Transverse colon (tissue), 4 donors: Measurements from ENCODE around the gene CCDC3. TPM values are rescaled to one million over a fixed set of nuclear protein-coding genes. Genes with fewer than 3 reads are reported as not detected.

Experiments used
- DNase-seq: peaks from one replicate; pipeline ENCODE4 v3.0.0-alpha.2; 2019
- H3K27ac ChIP-seq, 4 donors: fragments of 200-600 bp; sonication (generic); 2 replicates each; pipeline ENCODE4 v1.5.1; 2016 to 2018; ENCODE audit warnings: inconsistent platforms in 4 of 4
- H3K27me3 ChIP-seq: fragments of 200-600 bp; sonication (generic); 2 replicates; pipeline ENCODE4 v1.5.1; 2017; ENCODE audit warnings: inconsistent platforms
- H3K36me3 ChIP-seq, 4 donors: fragments of 200-600 bp; sonication (generic); 2 replicates each; pipeline ENCODE4 v1.5.1; 2017 to 2019; ENCODE audit warnings: inconsistent platforms in 4 of 4
- H3K4me1 ChIP-seq, 4 donors: fragments of 200-600 bp; sonication (generic); 2 replicates each; pipeline ENCODE4 v1.5.1; 2017 to 2020; ENCODE audit warnings: inconsistent platforms in 4 of 4
- H3K4me3 ChIP-seq, 4 donors: fragments of 200-600 bp; sonication (generic); 1 replicate in 1 of 4; 2 replicates in 3 of 4; pipeline versions ENCODE4 v1.5.1 to v1.6.1; 2017 to 2019; ENCODE audit warnings: inconsistent platforms in 4 of 4
- H3K9me3 ChIP-seq, 2 donors: fragments of 200-600 bp; sonication (generic); 2 replicates each; pipeline ENCODE4 v1.5.1; 2017 to 2019; ENCODE audit warnings: inconsistent platforms in 2 of 2
- EP300 ChIP-seq: sonication (generic); formaldehyde crosslinking; IDR thresholded peaks from one replicate; pipeline ENCODE4 v1.6.1; 2017; ENCODE audit warnings: antibody characterized with exemption, low read depth
- POLR2A ChIP-seq: fragments of 450-650 bp; IDR thresholded peaks from one replicate; pipeline ENCODE4 v1.6.1; 2016; ENCODE audit warnings: antibody characterized with exemption, mild to moderate bottlenecking, moderate library complexity
- POLR2AphosphoS5 ChIP-seq, 3 donors: sonication (generic); formaldehyde crosslinking; IDR thresholded peaks; one replicate each; pipeline ENCODE4 v1.6.1; 2016; ENCODE audit warnings: antibody characterized with exemption in 3 of 3
- WGBS, 2 donors: methylation state at CpG; one replicate each; pipeline ENCODE4 v1.1.5; 2018; ENCODE audit warnings: low coverage in 1 of 2; 5-methylcytosine and 5-hydroxymethylcytosine counted together
- in situ Hi-C, 4 donors: fragments of 200-750 bp; cut with MboI; loops; one replicate each; pipeline versions ENCODE4 v1.15.0 to v1.15.1; 2017; ENCODE audit warnings: low sequenced_read_pairs in 3 of 4, low pct_ligation_motif_present in 1 of 4, low pct_unique_long_range_greater_than_20kb in 1 of 4
- intact Hi-C: fragments of 100-400 bp; cut with DNase I; formaldehyde crosslinking; loops from one replicate; pipeline ENCODE4 v1.15.1; 2023; ENCODE audit warnings: low total_unique reads
- total RNA-seq, 4 donors: library from RNA; depleted of rRNA; stranded (reverse); fragments of >200 nt; gene quantifications; one replicate each; pipeline ENCODE4 v1.1.0, GENCODE V29; 2016
- TF ChIP-seq, protein P1 (sequence below), 5 experiments: fragments of 200-600 bp in 3 of 5; fragments of 450-650 bp in 2 of 5; sonication (generic) in 3 of 5; IDR thresholded peaks; 1 replicate in 2 of 5; 2 replicates in 3 of 5; pipeline ENCODE4 v1.5.1; 2016 to 2017; ENCODE audit warnings: antibody characterized with exemption in 5 of 5, inconsistent platforms in 3 of 5, mild to moderate bottlenecking in 2 of 5, moderate library complexity in 1 of 5

CCDC3 gene
- total RNA-seq, 4 donors from 2014 or later: 0.75 to 2.2 (median 1.3) TPM

DNA sequence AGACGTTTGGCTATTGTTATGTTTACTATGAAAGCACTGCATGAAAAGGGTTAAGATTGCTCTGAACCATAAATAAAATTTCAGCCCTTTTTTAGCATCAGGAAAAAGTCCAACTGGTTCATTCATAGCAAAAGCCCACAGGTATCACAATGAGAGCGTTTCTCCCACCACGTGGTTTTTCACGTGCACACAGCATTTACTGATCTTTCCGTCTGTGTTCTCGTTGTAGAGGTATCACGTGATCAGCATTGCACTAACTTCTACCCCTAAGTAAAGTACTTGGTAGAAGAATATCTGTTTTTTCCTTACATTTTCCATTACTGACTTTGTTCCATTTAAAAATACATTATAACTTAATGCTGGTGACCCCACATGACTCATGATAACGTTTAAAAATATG lies 17.8 kb upstream of the CCDC3 start:
- intact Hi-C loops: no loop called here
- no peak overlapping the region for H3K27ac ChIP-seq
- H3K27me3 ChIP-seq: no peaks in the 10 kb centered on the region
- no peak for DNase-seq
- no peaks in the 10 kb centered on the region for H3K36me3 ChIP-seq
- no peak for TF ChIP-seq EP300
- TF ChIP-seq, protein P1, sequence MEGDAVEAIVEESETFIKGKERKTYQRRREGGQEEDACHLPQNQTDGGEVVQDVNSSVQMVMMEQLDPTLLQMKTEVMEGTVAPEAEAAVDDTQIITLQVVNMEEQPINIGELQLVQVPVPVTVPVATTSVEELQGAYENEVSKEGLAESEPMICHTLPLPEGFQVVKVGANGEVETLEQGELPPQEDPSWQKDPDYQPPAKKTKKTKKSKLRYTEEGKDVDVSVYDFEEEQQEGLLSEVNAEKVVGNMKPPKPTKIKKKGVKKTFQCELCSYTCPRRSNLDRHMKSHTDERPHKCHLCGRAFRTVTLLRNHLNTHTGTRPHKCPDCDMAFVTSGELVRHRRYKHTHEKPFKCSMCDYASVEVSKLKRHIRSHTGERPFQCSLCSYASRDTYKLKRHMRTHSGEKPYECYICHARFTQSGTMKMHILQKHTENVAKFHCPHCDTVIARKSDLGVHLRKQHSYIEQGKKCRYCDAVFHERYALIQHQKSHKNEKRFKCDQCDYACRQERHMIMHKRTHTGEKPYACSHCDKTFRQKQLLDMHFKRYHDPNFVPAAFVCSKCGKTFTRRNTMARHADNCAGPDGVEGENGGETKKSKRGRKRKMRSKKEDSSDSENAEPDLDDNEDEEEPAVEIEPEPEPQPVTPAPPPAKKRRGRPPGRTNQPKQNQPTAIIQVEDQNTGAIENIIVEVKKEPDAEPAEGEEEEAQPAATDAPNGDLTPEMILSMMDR (IDR thresholded peaks at IDR 0.05): no peak
- TF ChIP-seq POLR2A: no peak
- no peak for TF ChIP-seq POLR2AphosphoS5 (IDR thresholded peaks at IDR 0.05)
- no peak overlapping the region for H3K4me3 ChIP-seq
- no peaks in the 10 kb centered on the region for H3K4me1 ChIP-seq
- 61 to 66% methylated on average over 7 to 8 of the region's 8 CpGs for WGBS, 2 donors
- in situ Hi-C loops: no loop called here
- peaks cover 8 to 12% of the 10 kb centered on the region in 2 donors for H3K9me3 ChIP-seq

DNA sequence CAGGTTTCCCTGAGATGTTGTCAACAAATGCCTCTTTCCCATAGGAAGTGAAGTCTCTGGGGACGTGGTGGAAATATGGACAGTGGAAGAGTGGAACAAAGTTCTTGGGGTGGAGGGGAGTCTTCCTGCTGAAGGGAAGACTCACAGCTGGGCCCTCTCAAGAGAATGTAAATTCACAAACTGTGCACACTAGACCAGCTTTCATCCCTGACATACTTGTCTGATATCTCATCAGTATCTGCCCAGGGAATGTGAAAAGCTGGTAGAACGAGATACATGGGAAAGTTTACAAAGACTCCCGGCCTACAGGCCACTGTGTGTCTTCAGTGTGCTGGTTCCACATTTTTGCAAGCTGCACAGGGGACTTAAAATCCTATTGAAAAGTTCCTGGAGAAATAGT lies 16.7 kb upstream of the CCDC3 start:
- DNase-seq: no peak
- intact Hi-C loops (no loop called here), in situ Hi-C loops (no loop called here)
- no peaks in the 10 kb centered on the region for H3K27me3 ChIP-seq
- 58 to 65% methylated on average over 2 to 3 of the region's 3 CpGs for WGBS, 2 donors
- TF ChIP-seq, protein P1 (IDR thresholded peaks at IDR 0.05): no peak
- no peak for TF ChIP-seq POLR2A
- TF ChIP-seq POLR2AphosphoS5 (IDR thresholded peaks at IDR 0.05): no peak
- TF ChIP-seq EP300: no peak
- H3K36me3 ChIP-seq: no peaks in the 10 kb centered on the region
- H3K27ac ChIP-seq: no peak overlapping the region
- peaks cover 0 to 1% of the 10 kb centered on the region in 2 donors for H3K9me3 ChIP-seq
- no peaks in the 10 kb centered on the region for H3K4me1 ChIP-seq
- no peak overlapping the region for H3K4me3 ChIP-seq

DNA sequence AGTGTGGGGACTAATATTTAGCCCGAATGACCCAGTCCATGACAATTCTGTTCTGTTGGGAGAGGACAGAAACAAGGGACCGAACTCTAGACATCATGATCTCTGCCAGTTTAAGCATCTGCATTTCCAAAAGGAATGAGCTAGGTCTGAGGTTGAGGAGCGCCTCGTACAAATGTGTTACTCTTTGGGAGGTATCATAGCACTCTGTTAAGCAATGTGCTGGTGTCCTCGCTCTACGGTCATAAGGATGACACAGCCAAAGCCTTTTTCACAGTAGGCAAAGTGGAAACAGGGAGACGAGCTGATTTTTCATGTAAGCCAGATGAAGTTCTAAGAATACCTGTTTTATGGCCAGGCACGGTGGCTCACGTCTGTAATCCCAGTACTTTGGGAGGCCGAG lies 15.4 kb upstream of the CCDC3 start:
- Histone ChIP-seq H3K27ac (no peak overlapping the region), H3K4me3 (no peak overlapping the region), H3K27me3 (no peaks in the 10 kb centered on the region), H3K4me1 (no peaks in the 10 kb centered on the region), H3K36me3 (no peaks in the 10 kb centered on the region), H3K9me3 (peaks cover 0 to 3% of the 10 kb centered on the region in 2 donors)
- in situ Hi-C loops: no loop called here
- TF ChIP-seq EP300: no peak
- TF ChIP-seq, protein P1 (IDR thresholded peaks at IDR 0.05): no peak
- intact Hi-C loops: no loop called here
- DNase-seq: no peak
- 91 to 100% methylated on average over 3 to 10 of the region's 10 CpGs for WGBS, 2 donors

DNA sequence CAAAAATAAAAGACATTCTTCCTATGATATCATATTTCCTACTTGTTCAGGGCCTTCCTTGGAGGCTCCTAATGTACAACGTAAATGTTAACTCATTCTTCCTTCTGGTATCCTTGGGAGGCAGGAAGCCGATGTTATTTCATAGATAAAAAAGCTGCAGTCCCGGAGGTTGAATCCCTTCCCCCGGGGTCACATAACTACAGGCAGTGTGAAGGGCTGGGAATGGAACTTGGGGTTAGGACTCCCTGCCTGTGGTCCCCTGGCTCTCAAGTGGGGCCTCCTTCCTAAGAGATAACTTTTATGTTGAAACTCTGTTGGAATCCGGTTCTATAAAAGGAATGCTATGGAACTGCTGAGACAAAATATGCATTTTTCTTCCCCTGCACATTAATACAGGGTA lies 14.9 kb upstream of the CCDC3 start:
- intact Hi-C loops (no loop called here), in situ Hi-C loops (no loop called here)
- Histone ChIP-seq H3K27me3 (no peaks in the 10 kb centered on the region), H3K4me3 (no peak overlapping the region), H3K27ac (no peak overlapping the region), H3K9me3 (peaks cover 0 to 3% of the 10 kb centered on the region in 2 donors), H3K36me3 (no peaks in the 10 kb centered on the region), H3K4me1 (no peaks in the 10 kb centered on the region)
- 38 to 54% methylated on average over 5 of the region's 5 CpGs for WGBS, 2 donors
- TF ChIP-seq, protein P1 (IDR thresholded peaks at IDR 0.05): no peak
- TF ChIP-seq EP300 (no peak), POLR2A (no peak), POLR2AphosphoS5 (IDR thresholded peaks at IDR 0.05) (no peak)
- no peak for DNase-seq
